ENCODE results near the gene MAGI2.

GRCh38 chr7:79079919-79080554, 373.4 kb downstream of the MAGI2 start:
- no peak for TF ChIP-seq CTCF (IDR thresholded peaks at IDR 0.05; ENCODE audit: insufficient read depth, low read depth, low read length)
- TF ChIP-seq EZH2 (IDR thresholded peaks at IDR 0.05; ENCODE audit: insufficient read depth, low read length): no peak

All from astrocyte (in vitro differentiated cells and primary cell).